GM12878 (cell line): ENCODE data around the gene SELENOS. TPM values are rescaled to one million over a fixed set of nuclear protein-coding genes. Genes with fewer than 3 reads are reported as not detected.

Source experiments
- ATAC-seq: fragments of 200-7000 bp; cut with Tn5 transposase; 3 replicates; pipeline ENCODE4 v1.9.1; 2020; ENCODE audit warnings: mild to moderate bottlenecking, moderate library complexity
- Bru-seq: library from RNA; stranded (reverse); fragments of 400-500 nt; gene quantifications from one replicate; lab custom pipeline; 2021; lab: Mats Ljungman, UMichigan
- BruChase-seq, 2 experiments: library from RNA; stranded (reverse); fragments of 400-500 nt; gene quantifications; one replicate each; lab custom pipeline; 2021; lab: Mats Ljungman, UMichigan
- BruUV-seq: library from RNA; stranded (reverse); fragments of 400-500 nt; replicated peaks from 2 replicates; lab custom pipeline; 2021; lab: Mats Ljungman, UMichigan
- CTCF ChIA-PET: fragments of 300-600 bp; sonication (Branson Sonifier 250); formaldehyde crosslinking; extraction: SDS; loops from one replicate; lab custom pipeline; 2021; ENCODE audit warnings: inconsistent platforms; lab: Yijun Ruan, JAX
- POLR2A ChIA-PET: fragments of 350-600 bp; formaldehyde crosslinking; extraction: SDS; loops from one replicate; lab custom pipeline; 2021; ENCODE audit warnings: inconsistent platforms; lab: Charles Lee
- RAD21 ChIA-PET: fragments of 300-600 bp; sonication (Branson Sonifier 250); formaldehyde crosslinking; loops from one replicate; lab custom pipeline; 2023; ENCODE audit warnings: antibody characterized with exemption; ENCODE audit not compliant: unreplicated experiment; lab: Charles Lee
- SMC1A ChIA-PET: fragments of 300-600 bp; sonication (Branson Sonifier 250); formaldehyde crosslinking; loops from one replicate; lab custom pipeline; 2023; ENCODE audit not compliant: unreplicated experiment, uncharacterized antibody; lab: Charles Lee
- DNase-seq: peaks from one replicate; pipeline ENCODE4 v3.0.0-alpha.2; 2011; ENCODE audit warnings: low read depth, low spot score
- FAIRE-seq: peaks from 3 replicates; lab custom pipeline; 2011; peaks lifted over from hg19 to GRCh38; lab: Jason Lieb, UNC
- H2AFZ ChIP-seq: 2 replicates; pipeline ENCODE4 v1.6.0; 2011; ENCODE audit warnings: low read depth, low read length, control low read depth; ENCODE audit not compliant: control insufficient read depth
- H3K27ac ChIP-seq: 2 replicates; pipeline ENCODE4 v1.5.1; 2011; ENCODE audit warnings: control low read depth; ENCODE audit not compliant: control insufficient read depth, insufficient read depth
- H3K27me3 ChIP-seq, 2 experiments: replicated peaks in 1 of 2; 2 replicates each; pipeline versions ENCODE4 v1.6.0 to v1.6.1; 2011; ENCODE audit warnings: low read length in 1 of 2; ENCODE audit not compliant: control insufficient read depth in 2 of 2, insufficient read depth in 2 of 2
- H3K36me3 ChIP-seq, 2 experiments: 2 replicates each; pipeline ENCODE4 v1.5.1; 2011; ENCODE audit warnings: low read length in 1 of 2; ENCODE audit not compliant: control insufficient read depth in 2 of 2, insufficient read depth in 2 of 2
- H3K4me1 ChIP-seq: 2 replicates; pipeline ENCODE4 v1.6.1; 2011; ENCODE audit warnings: mild to moderate bottlenecking, low read length, moderate library complexity, mixed read lengths; ENCODE audit not compliant: control insufficient read depth, insufficient read depth
- H3K4me2 ChIP-seq: 2 replicates; pipeline ENCODE4 v1.6.0; 2011; ENCODE audit warnings: control low read depth; ENCODE audit not compliant: control insufficient read depth, insufficient read depth
- H3K4me3 ChIP-seq: fragments of 200-600 bp; sonication (generic); 2 replicates; pipeline ENCODE4 v1.5.1; 2016
- H3K79me2 ChIP-seq: 2 replicates; pipeline ENCODE4 v1.6.0; 2011; ENCODE audit warnings: low read length; ENCODE audit not compliant: control insufficient read depth, insufficient read depth
- H3K9ac ChIP-seq: 2 replicates; pipeline ENCODE4 v1.8.0; 2011; ENCODE audit warnings: low read length, control low read depth, mixed read lengths; ENCODE audit not compliant: control insufficient read depth, insufficient read depth
- H3K9me3 ChIP-seq: replicated peaks from 3 replicates; pipeline ENCODE4 v1.5.1; 2011; ENCODE audit warnings: mild to moderate bottlenecking, low read length; ENCODE audit not compliant: control insufficient read depth, insufficient read depth
- H4K20me1 ChIP-seq: 2 replicates; pipeline ENCODE4 v1.6.0; 2011; ENCODE audit not compliant: control insufficient read depth, insufficient read depth
- BCL11A ChIP-seq: IDR thresholded peaks from 2 replicates; pipeline ENCODE4 v1.6.1; 2011; ENCODE audit warnings: low read depth, low read length
- CEBPB ChIP-seq, 2 experiments: fragments of 150-350 bp in 1 of 2; IDR thresholded peaks; 2 replicates each; pipeline ENCODE4 v1.6.1; 2012 to 2014; ENCODE audit warnings: low read depth in 2 of 2, low read length in 2 of 2, borderline replicate concordance in 1 of 2, inconsistent platforms in 1 of 2
- CEBPZ ChIP-seq: fragments of 150-350 bp; IDR thresholded peaks from 2 replicates; pipeline ENCODE4 v1.6.1; 2016; ENCODE audit warnings: low read depth, low read length
- E4F1 ChIP-seq: fragments of 450-650 bp; IDR thresholded peaks from 2 replicates; pipeline ENCODE4 v1.6.1; 2018; ENCODE audit warnings: borderline replicate concordance, mild to moderate bottlenecking; ENCODE audit not compliant: partially characterized antibody
- KLF5 ChIP-seq: fragments of 450-650 bp; IDR thresholded peaks from 2 replicates; pipeline ENCODE4 v1.6.1; 2014; ENCODE audit warnings: mild to moderate bottlenecking; ENCODE audit not compliant: partially characterized antibody
- NFIC ChIP-seq: IDR thresholded peaks from 2 replicates; pipeline ENCODE4 v1.6.1; 2012; ENCODE audit warnings: low read depth, mild to moderate bottlenecking, inconsistent platforms, low read length, moderate library complexity
- RAD51 ChIP-seq: fragments of 450-650 bp; IDR thresholded peaks from 2 replicates; pipeline ENCODE4 v1.6.1; 2016; ENCODE audit warnings: moderate library complexity, mild to moderate bottlenecking, inconsistent platforms
- RBBP5 ChIP-seq: fragments of 200-600 bp; sonication (generic); conservative IDR thresholded peaks from 2 replicates; pipeline ENCODE4 v1.6.1; 2016
- SIN3A ChIP-seq: IDR thresholded peaks from 2 replicates; pipeline ENCODE4 v1.6.1; 2012; ENCODE audit warnings: low read depth, low read length, improper control_type of control experiment
- TCF7 ChIP-seq: IDR thresholded peaks from 2 replicates; pipeline ENCODE4 v1.6.1; 2014; ENCODE audit warnings: antibody characterized with exemption, borderline replicate concordance
- ZNF24 ChIP-seq: fragments of 450-650 bp; IDR thresholded peaks from 2 replicates; pipeline ENCODE4 v1.6.1; 2017; ENCODE audit warnings: antibody characterized with exemption, mild to moderate bottlenecking
- WGBS: methylation state at CpG from one replicate; pipeline ENCODE4 v1.1.6; 2016; ENCODE audit warnings: low lambda C conversion rate; ENCODE audit not compliant: insufficient replicate concordance, insufficient coverage; ENCODE audit errors: missing lambda C conversion rate; 5-methylcytosine and 5-hydroxymethylcytosine counted together
- in situ Hi-C: fragments of 300-500 bp; cut with MboI; formaldehyde crosslinking; loops from 9 replicates; pipeline ENCODE4 v1.14.3; 2018; ENCODE audit warnings: mixed read lengths
- intact Hi-C: fragments of 100-400 bp; cut with micrococcal nuclease; formaldehyde crosslinking; loops from one replicate; pipeline ENCODE4 v1.14.2; 2022; ENCODE audit not compliant: unreplicated experiment
- long read RNA-seq, 2 experiments: library from polyadenylated mRNA; unstranded; transcript quantifications; one replicate each; pipeline ENCODE4 v2.0.0, GENCODE V29; 2019 to 2020
- polyA minus RNA-seq, 3 experiments: library from RNA; depleted of rRNA, polyadenylated mRNA; stranded (reverse); fragments of >200 nt; gene quantifications; 2 replicates each; pipeline ENCODE4 v1.2.3, GENCODE V29; 2011
- polyA plus RNA-seq, 11 experiments: library from polyadenylated mRNA; depleted of rRNA in 4 of 11; unstranded in 6 of 11; stranded (reverse) in 5 of 11; fragments of >200 nt; fragmentation: Nextera tagmentation in 4 of 11; fragmentation: Illumina TruSeq in 1 of 11; extraction: Ambion mirVana in 4 of 11; extraction: Trizol in 1 of 11; gene quantifications; 1 replicate in 1 of 11; 2 replicates in 10 of 11; pipeline versions ENCODE4 v1.2.1 to v1.2.3, GENCODE V29; 2011 to 2016; ENCODE audit warnings: inconsistent platforms in 2 of 11, missing spikeins in 2 of 11, low read depth in 1 of 11
- total RNA-seq, 4 experiments: library from RNA; depleted of rRNA in 3 of 4; stranded (reverse); fragments of >200 nt in 3 of 4; fragmentation: Illumina TruSeq in 1 of 4; extraction: Trizol in 1 of 4; gene quantifications; 2 replicates each; pipeline versions ENCODE4 v1.2.1 to v1.2.3, GENCODE V29; 2013 to 2021

The SELENOS gene, protein sequence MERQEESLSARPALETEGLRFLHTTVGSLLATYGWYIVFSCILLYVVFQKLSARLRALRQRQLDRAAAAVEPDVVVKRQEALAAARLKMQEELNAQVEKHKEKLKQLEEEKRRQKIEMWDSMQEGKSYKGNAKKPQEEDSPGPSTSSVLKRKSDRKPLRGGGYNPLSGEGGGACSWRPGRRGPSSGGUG
- 50.5 and 66.2 TPM in 2 replicates for total RNA-seq (2013; cell fraction: nucleolus; rRNA removed)
- total RNA-seq (2014; rRNA removed) (30.7 and 36.4 TPM in 2 replicates), total RNA-seq (2014; rRNA removed; fragmentation: Illumina TruSeq; extraction: Trizol) (35.7 and 37.8 TPM in 2 replicates), total RNA-seq (2021) (29.0 and 33.4 TPM in 2 replicates), polyA plus RNA-seq (2011; rRNA removed) (62.9 and 73.8 TPM in 2 replicates), polyA plus RNA-seq (2014; fragmentation: Illumina TruSeq; extraction: Trizol) (34.9 and 35.8 TPM in 2 replicates), polyA plus RNA-seq (2014; fragmentation: Nextera tagmentation; extraction: Ambion mirVana) (10 to 100 TPM; 25.8 to 36.7 TPM), polyA plus RNA-seq (2014; rRNA removed) (39.4 and 48.7 TPM in 2 replicates), polyA plus RNA-seq (2016; fragmentation: Nextera tagmentation; extraction: Ambion mirVana) (10 to 100 TPM; 87.9 to 90.1 TPM), polyA minus RNA-seq (2011; rRNA and poly(A)+ RNA removed) (27.9 and 31.7 TPM in 2 replicates), Bru-seq, nascent RNA (percentile 98 among the genes with signal in this experiment), BruChase-seq, experiment 1, labeled RNA remaining after a 6-hour chase (percentile 89 among the genes with signal in this experiment), BruChase-seq, experiment 2, labeled RNA remaining after a 2-hour chase (percentile 95 among the genes with signal in this experiment)
- polyA plus RNA-seq (2011; ENCODE audit: low read depth) = 37.2 TPM
- polyA plus RNA-seq (2011; cell fraction: cytosol; rRNA removed) = 43.7 and 45.0 TPM in 2 replicates
- 30.2 and 33.3 TPM in 2 replicates for polyA plus RNA-seq (2011; cell fraction: nucleus; rRNA removed)
- 42.4 and 44.3 TPM in 2 replicates for polyA plus RNA-seq (2012)
- polyA minus RNA-seq (2011; cell fraction: cytosol; rRNA and poly(A)+ RNA removed) = 7.9 and 8.7 TPM in 2 replicates
- 25.0 and 38.4 TPM in 2 replicates for polyA minus RNA-seq (2011; cell fraction: nucleus; rRNA and poly(A)+ RNA removed)
- long read RNA-seq, experiment 1, transcript SELENOS-203 (6 exons, 1,188 nt) = major isoform, 22 of 28 reads
- long read RNA-seq, experiment 1, partial matches to known transcripts = 0 of 28 reads
- long read RNA-seq, experiment 1, other reads (novel, unspliced or antisense) = 2 of 28 reads
- long read RNA-seq, experiment 2, transcript SELENOS-203 (6 exons, 1,188 nt) = major isoform, 88 of 102 reads
- long read RNA-seq, experiment 2, partial matches to known transcripts = 2 of 102 reads
- long read RNA-seq, experiment 2, other reads (novel, unspliced or antisense) = 7 of 102 reads

DNA sequence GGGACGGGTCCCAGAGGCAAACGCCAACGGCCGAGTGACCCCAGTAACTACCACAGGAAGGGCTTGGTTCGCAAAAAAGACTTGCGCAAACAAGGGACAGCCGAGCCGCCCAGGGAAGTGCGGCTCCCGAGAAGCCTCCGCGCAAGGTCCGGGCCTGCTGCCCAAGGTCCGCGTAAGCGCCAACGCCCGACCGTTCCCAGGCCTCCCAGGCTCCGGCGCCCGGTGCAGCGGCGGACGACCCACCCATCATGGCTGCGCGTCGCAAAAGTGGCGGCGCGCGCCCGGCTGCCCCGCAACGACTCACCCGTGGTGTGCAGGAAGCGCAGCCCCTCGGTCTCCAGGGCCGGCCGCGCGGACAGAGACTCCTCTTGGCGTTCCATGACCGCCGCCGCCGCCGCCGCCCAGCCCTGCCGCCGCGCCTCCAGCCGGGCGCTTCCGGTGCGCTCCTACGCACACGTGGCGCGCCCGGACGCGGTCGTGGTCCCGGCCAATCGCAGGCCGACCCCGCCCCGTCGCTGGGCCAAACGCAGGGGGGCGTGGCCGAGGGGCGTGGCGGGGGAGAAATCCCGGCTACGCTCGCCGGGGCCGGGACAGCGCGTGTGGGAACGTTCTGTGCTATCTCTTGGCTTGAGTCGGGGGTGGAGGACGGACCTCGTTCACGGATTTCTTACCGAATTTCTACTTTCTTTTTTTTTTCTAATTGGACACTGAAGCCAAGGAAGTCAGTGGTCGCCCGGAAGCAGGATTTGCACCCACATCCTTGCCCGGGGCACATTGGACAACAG, at the start of gene SELENOS:
Gene SELENOS, minus strand, starts transcription at position 448 of the 785 bp plus-strand sequence. Its CDS starts 68 bp downstream, at position 380.
- peak within 1 kb of the TSS; percentile 86 for H3K4me2 ChIP-seq
- peak within 1 kb of the TSS; percentile 47 for H2AFZ ChIP-seq
- ChIA-PET RAD21 (interaction anchor here (1.1 to 4.2 kb wide), 4 partner anchors 10 to 25 kb away, joined by 3 to 28 read pairs (median 18); partner anchors contain the start of genes CHSY1 and SNRPA1), POLR2A (interaction anchor here (0.9 to 2.7 kb wide), 2 partner anchors 18 to 19 kb away, joined by 8 to 21 read pairs; partner anchors contain the start of gene SNRPA1), SMC1A (interaction anchor here (1.0 to 4.8 kb wide), 7 partner anchors 9 to 19 kb away, joined by 4 to 41 read pairs (median 7); partner anchors contain the start of gene SNRPA1), CTCF (interaction anchor here (1.0 to 5.0 kb wide), 11 partner anchors 12 to 269 kb away, joined by 3 to 52 read pairs (median 5); partner anchors contain the start of gene SNRPA1)
- no peak for DNase-seq
- H3K27me3 ChIP-seq = no peaks in the 10 kb centered on the region
- H3K36me3 ChIP-seq = peaks cover 18 to 23% of the 10 kb centered on the region in 2 experiments
- ATAC-seq = peak; percentile 94
- H3K4me1 ChIP-seq = peaks cover 10% of the 10 kb centered on the region
- BruUV-seq = TSS peak; percentile 33
- in situ Hi-C loops = no loop called here
- FAIRE-seq = no peak
- peaks cover 22% of the 10 kb centered on the region for H3K79me2 ChIP-seq
- peak within 1 kb of the TSS; percentile 98 for H3K4me3 ChIP-seq
- H3K9ac ChIP-seq = peak within 1 kb of the TSS; percentile 78
- peak within 1 kb of the TSS; percentile 71 for H3K27ac ChIP-seq
- 2% methylated on average over 77 of the region's 91 CpGs for WGBS
- H3K9me3 ChIP-seq = no peaks in the 10 kb centered on the region
- intact Hi-C loops = loop anchor here (1.0 to 5.0 kb wide), 2 partner anchors 17 to 375 kb away; partner anchors contain the start of gene TM2D3
- H4K20me1 ChIP-seq = no peaks in the 10 kb centered on the region
- TF ChIP-seq NFIC (no peak), CEBPB (IDR thresholded peaks at IDR 0.05; ENCODE audit: borderline replicate concordance in 1 of 2, low read depth in 2 of 2, low read length in 2 of 2) (no peak), SIN3A (no peak), CEBPZ (no peak), KLF5 (no peak), BCL11A (no peak), E4F1 (no peak), RBBP5 (no peak), TCF7 (no peak), RAD51 (no peak), ZNF24 (no peak)
